ENCODE results near the gene PAX4.

GRCh38 chr7:127582361-127582760 is 35.6 kb downstream of the PAX4 start:
- TF ChIP-seq POLR2A (IDR thresholded peaks at IDR 0.05; ENCODE audit: low read depth, low read length), result no peak
- TF ChIP-seq CTCF (conservative IDR thresholded peaks at IDR 0.05; ENCODE audit: low read depth, low read length), result no peak
- no peak for TF ChIP-seq ELK1 (IDR thresholded peaks at IDR 0.05; ENCODE audit: borderline replicate concordance, low read depth, low read length)
- TF ChIP-seq MAZ (IDR thresholded peaks at IDR 0.05; ENCODE audit: borderline replicate concordance, low read depth, low read length), result no peak
- no peak for TF ChIP-seq SMC3 (IDR thresholded peaks at IDR 0.05; ENCODE audit: low read depth, low read length)
- TF ChIP-seq MAFK (IDR thresholded peaks at IDR 0.05; ENCODE audit: low read depth, low read length), result no peak
- no peak for TF ChIP-seq USF2 (IDR thresholded peaks at IDR 0.05; ENCODE audit: low read depth, low read length)
- no peak for TF ChIP-seq RAD21 (IDR thresholded peaks at IDR 0.05; ENCODE audit: low read length)
- TF ChIP-seq RFX5 (IDR thresholded peaks at IDR 0.05; ENCODE audit: low read depth, low read length), result no peak
- no peak for TF ChIP-seq NFE2L2 (IDR thresholded peaks at IDR 0.05; ENCODE audit: low read depth, low read length)

All from IMR-90 (cell line).